NCI-H2227 (cell line): ENCODE results near the gene EFHC1.

ENCODE experiments used
- DNase-seq: peaks from one replicate; lab custom pipeline; 2025; ENCODE audit not compliant: unreplicated experiment; lab: John Stamatoyannopoulos, UW

The EFHC1 gene

DNA sequence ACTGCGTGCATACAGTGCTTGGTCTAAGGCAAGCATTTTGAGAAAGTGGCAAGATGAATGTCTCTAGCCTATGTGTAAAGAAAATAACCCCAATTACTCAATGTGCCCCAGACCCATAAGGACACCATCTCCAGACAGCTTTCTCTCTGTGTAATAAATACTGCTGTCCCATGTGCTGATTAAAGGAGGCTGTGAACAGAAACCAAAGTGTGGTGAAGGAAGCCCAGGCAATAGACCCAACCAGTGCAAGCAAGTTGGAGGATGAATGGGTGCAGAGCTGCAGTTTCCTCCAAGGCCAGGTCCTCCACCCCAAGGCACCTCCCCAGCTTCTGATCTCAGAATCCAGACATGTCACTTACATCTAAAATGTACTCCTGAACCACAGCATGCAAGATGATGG is 96.1 kb downstream of the EFHC1 start:
- no peak for DNase-seq

DNA sequence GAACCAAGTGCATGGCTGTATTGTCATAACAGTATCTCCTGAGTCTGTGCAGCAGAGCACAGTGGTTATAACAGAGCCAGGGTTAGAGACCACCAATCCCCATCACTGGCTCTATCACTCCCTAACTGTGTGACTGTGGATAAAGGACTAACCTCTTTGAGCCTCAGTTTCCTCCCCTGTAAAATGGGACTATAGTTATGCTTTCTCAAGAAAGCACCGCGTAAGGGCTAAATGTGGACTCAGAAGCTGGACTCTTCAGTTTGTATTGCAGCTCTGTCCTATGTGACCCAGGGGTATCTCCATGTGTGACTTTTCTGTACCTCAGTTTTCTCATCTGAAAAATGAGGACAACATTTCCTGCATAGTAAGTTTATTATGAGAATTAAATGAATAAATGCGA is 96.8 kb downstream of the EFHC1 start:
- DNase-seq, result no peak

DNA sequence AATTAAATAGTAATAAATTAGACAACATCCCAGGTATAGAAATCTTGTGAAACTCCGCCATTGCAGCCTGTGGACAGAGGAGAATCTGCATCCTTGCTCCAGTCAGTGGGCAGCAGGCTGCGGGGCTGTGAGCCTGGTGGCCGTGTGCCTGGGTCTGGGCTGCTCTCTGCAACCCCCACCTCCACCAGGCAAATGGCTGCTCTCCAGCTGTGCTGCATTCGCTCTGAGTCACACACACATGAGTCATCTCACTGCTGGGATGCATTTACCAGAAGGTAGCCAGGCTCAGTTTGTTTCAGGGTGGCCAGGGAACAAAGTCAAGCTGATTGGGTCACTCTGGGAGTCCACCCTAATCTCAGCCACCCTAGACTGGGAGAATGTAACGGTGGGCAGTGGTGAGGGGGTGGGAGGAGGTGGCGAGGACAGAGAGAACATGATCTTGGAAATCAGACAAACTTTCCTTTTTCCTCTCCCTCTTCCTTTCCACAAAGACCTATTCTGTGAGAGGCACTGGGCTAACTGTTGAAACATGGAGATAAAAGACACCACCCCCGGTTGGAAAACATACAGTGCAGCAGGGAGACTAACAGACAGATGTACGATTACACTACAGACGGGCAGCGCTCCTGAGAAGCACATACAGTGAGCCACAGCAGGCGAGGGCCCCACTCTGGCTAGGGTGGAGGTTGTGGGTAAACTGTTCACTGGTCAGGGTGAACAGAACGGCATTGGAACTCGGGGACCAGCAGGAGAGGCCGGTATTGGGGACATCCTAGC is 97.5 kb downstream of the EFHC1 start:
- DNase-seq, result peak; percentile 21

DNA sequence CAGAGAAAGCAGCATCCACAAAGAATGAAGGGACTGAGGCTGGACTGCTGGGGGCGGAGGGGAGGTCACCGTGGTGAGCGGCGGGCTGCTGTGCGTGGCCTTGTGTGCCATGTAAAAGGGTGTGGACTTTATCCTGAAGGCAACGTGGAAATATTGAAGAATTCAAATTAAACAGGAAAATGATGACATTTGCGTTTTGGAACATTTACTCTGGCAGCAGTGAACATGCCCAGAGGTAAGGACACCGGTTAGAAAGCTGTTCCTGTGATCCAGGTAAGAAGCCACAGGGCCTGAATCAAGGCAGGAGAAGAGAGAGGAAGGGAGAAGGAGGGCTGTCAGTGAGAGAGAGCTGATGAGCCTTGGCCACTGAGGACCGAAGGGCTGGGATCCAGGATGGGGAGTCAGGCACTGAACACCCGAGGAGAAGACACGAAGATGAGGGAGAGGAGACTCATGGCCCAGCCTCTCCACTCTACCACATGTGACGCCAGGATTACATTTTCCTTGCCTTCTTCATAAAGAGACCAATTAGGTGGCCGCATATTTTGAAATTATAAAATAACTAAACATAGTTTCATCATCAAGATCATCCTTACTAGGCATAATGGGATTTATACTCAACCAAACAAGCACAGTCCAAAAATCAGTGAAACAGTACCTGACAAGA is 98.3 kb downstream of the EFHC1 start:
- DNase-seq, result no peak

DNA sequence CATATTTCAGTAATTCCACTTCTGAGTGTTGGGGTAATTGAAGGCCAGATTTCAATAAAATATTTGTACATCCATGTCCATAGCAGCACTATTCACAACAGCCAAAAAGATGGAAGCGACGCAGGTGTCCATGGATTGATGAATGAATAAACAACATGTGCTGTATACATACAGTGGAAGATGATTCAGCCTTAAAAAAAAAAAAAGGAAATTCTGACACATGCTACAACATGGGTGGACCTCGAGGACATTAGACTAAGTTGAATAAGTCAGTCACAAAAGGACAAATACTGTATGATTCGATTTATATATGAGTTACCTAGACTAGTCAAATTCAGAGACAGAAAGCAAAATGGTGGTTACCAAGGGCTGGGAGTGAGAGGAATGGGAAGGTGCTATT is 99.5 kb downstream of the EFHC1 start:
- DNase-seq, result no peak

DNA sequence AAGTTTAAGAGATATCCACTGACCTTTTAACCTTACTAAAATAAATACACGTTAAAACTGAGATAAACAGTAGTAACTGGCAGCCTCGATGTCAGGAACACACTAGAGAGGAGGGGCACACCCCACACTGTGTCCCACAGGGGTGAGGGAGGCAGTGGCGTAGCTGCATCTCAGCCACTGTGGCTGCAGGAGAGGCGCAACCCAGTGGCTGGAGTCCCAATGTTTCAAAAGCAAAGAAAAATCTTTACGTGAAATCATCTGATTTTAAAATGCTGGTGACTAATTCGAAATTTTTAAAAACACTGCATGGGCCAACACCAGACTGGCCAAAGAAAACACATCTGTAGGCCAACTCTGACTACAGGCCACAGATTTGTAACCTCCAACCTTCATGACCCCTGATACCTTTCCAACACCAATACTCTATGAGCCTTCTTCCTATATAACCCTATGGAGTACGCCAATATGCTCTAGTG is 102.0 kb downstream of the EFHC1 start:
- no peak for DNase-seq

DNA sequence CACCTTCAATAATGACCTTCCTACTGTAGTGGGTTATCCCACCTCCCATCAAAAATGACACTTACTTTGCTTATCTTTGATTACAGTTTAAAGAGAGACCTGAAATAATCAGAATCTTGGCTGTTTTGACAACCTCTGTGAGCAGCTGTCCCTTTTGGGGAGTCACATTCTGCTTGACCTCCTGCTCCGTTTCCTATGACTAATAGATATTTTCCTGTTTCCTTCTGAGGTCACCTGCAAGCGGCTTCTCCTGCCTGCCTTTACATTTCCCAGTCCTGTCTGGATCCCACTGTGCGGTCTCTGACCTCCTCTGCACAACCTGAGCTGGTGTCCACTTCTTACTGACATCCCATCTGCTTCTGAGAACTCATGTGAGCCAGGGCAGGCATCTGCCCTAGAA is 102.5 kb downstream of the EFHC1 start:
- DNase-seq, result no peak

DNA sequence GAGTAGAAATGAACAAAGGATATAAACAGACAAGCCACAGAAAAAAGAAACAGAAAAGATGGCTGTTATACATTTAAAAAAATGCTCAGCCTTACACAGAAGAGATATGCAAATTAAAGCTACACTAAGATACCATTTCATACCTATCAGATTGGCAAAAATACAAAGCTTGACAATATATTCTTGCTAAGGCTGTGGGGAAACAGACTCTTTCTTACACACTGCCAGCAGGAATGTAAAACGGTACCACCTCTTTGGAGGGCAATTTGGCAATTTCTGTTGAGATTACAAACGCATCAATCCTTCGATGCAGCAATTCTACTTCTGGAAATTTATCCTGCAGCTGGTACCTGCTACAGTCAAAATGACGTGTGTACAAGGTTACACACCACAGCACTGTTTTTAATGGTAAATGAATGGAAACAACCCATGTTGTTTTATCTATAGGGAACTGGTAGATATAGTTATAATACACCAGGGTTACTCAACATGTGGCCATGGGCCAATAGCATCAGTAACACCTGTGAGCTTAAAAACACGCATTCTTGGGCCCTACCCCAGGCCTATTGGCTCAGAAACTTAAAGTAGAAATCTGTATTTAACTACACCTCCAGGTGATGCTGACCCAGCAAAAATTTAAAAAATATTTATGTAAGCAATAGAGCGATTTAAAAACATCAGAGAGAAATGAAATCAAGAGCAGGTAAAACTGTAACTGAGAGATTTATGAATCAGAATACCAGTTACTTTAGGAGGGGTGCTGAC is 103.4 kb downstream of the EFHC1 start:
- no peak for DNase-seq

DNA sequence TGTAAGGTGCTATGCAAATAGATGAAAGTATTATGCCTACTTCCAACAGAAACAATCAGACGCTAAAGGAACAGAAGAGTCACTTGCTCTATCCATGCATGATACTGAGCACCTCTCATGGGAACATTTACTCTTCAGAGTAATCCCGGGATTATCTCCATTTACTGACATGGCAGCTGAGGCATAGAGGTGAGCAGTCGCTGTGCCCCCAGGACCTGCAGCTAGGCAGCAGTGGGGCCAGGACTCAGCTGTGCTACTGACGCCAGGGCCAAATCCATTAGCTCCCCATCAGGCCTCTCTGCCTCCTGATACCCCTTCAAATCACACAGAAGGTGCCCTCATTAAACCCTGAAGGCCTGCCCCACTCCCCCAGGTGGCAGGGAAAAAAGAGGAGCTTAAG is 104.8 kb downstream of the EFHC1 start:
- no peak for DNase-seq

DNA sequence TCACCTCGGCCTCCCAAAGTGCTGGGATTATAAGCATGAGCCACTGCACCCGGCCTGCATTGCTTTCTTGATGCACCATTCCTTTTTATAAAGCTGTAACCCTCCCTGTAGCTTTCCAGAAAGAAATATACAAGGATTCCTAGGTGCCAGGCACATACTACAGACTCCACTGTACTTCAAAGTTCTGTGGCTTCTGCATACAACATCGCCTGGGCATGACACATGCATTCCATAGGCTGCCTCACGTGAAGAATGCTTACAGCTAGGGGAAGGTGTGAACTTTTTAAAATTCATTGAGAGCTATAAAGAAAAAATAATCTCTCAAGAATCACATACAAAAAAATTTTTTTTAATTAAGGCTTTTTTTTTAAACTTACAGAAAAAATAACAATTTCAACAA is 106.5 kb downstream of the EFHC1 start:
- DNase-seq, result no peak

DNA sequence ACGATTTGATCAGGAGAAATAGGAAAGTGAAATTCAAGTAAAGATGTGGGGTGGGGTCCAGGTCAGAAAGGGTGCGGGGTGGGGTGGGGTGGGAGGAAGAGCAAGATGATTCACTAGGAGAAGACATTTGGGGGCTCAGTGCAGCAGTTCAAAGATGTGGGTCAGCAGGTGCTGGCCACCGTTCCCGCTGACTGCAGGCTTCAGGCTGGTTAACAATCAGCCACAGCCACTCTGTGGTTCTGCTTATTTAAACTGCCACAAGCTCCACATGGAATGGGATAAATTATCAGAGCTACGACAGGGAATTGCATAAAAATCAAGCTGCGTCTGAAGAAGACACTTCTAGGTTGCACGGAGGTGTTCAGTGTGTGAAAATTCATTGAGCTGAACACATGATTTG is 107.3 kb downstream of the EFHC1 start:
- DNase-seq, result no peak

DNA sequence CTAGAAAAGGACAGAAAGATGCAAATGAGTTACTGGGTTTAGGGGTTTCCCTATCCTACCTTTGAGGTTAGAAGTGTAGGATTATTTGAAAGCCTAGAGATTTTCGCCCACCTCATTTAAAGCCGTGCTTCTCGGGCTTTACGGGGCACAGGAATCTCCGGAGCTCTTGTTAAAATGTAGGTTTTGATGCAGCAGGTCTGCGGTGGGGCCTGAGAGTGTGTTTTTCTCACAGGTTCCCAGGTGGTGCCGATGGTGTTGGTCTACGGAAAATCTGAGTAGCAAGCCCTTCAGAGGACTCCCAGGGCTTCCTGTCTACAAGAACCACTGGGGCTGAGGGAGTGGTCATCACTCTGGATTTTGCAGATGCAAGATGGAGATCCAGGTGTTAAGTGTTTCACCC is 109.2 kb downstream of the EFHC1 start:
- DNase-seq, result no peak

DNA sequence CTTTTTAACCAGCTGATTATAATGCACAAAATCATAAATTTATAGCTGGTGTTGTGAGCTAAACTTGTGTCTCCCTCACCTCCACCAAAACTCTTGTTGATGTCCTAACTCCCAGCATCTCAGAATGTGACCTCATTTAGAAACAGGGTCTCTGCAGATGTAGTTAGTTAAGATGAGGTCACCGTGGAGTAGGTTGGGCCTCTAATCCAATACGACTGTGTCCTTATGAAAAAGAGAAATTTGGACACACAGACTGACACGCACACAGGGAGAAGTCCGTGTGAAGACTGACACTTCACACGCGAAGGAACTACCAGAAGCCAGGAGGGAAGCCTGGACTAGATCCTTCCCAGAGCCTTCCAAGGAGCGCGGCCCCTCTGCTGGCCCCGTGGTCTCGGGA is 110.2 kb downstream of the EFHC1 start:
- DNase-seq, result no peak

DNA sequence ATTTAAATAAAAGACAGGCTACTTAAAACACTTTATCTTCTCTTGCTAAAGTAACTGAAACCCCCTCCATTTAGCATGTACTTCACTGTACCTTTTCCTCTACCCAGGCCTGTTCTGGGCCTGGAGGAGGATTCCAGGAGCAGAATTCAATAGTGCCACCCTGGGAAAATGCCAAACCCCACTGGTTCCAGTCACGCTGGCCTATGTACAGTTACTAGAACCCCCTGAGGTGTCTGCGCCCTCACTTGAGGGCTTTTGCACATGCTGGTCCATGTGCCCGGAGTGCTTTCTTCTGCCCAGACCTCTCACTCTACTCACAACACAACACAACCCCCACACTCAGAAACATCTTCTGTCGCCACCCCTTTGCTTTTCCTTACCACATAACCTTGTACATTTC is 111.3 kb downstream of the EFHC1 start:
- no peak for DNase-seq

DNA sequence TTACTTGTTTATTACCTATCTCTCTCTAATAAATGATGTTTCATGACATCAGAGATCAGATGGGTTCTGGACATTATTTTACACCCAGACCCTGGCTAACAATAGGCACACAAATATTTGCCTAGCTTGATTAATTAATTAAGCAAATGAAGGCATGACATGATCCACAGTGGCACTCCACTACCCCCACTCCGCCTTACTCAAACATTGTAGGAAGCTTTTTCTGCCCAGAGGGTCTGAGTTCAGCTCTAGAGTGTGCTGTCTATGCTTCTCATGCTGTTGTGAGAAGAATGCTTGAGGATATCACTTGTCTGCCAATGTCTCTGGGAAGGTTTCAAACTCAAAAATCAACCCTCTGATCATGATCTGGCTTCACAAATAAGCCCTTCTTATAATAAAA is 111.7 kb downstream of the EFHC1 start:
- no peak for DNase-seq

DNA sequence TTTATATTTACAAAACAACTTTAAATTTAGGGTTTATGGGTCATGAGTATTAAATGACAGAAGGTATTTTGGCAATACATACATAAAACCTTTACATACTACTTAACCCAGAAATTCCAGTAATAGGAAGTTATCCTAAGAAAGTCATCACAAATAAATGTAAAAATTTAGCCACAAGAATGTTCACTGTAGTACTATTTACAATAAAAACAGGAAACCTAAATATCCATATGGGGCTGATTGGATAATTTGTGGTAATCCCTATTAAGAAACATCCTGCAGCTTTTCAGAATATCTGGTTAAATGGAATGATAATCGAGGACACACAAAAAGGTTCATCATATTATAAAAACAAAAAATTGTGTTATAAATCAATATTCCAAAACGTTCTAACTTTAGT is 112.3 kb downstream of the EFHC1 start:
- no peak for DNase-seq

DNA sequence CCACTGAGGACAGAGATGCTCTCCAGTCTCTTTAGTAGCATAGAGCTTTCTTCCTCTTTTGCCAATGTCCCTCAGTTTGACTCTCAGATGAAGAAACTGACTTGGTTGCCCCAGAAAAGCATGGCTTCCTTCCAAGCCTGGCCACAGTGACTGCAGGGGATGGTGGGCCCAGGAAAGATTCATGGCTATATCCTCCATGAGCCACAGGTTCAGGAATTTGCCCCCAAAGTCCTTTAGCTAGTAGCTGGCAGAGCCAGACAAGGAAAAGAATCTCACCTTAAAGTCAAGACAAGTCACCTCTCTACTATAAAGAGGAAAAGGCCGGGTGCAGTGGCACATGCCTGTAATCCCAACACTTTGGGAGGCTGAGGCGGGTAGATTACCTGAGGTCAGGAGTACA is 113.3 kb downstream of the EFHC1 start:
- no peak for DNase-seq

DNA sequence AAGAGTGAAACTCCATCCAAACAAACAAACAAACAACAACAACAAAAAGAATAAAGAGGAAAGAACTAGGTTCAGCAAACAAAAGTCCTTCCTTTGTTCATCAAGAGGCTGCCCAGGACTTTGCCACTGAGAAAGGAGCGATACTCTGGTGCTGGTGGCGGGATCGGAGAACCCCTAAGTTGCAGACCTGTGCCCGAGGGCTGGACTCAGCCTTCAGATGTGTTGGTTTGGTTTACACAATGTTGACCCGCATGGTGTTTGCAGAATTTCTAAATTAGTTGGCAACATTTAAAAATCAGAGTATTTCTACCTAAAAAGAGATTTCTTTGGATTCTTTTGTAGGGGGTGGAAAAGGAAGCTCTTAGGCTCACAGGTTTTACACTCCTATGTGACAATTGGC is 114.2 kb downstream of the EFHC1 start:
- no peak for DNase-seq

DNA sequence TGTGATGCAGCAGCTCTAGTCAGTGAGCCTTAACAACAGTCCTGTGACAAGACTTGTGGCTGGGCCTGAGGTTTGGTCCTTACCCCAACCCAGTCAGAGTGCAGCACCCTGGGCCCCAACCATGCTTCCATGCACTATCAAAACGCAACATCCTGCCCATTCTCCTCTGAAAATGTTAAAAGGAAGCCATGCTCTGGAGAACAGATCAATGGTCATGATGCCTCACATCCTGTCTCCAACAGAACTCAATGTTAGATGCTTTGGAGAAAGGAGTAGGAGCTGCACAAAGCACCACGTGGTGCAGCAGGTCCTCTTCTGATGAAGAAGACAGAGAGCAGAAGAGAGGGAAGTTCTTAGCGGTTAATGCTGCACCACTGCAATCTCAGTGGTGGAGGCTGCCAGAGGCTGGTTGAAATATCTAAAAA is 114.8 kb downstream of the EFHC1 start:
- DNase-seq, result no peak

DNA sequence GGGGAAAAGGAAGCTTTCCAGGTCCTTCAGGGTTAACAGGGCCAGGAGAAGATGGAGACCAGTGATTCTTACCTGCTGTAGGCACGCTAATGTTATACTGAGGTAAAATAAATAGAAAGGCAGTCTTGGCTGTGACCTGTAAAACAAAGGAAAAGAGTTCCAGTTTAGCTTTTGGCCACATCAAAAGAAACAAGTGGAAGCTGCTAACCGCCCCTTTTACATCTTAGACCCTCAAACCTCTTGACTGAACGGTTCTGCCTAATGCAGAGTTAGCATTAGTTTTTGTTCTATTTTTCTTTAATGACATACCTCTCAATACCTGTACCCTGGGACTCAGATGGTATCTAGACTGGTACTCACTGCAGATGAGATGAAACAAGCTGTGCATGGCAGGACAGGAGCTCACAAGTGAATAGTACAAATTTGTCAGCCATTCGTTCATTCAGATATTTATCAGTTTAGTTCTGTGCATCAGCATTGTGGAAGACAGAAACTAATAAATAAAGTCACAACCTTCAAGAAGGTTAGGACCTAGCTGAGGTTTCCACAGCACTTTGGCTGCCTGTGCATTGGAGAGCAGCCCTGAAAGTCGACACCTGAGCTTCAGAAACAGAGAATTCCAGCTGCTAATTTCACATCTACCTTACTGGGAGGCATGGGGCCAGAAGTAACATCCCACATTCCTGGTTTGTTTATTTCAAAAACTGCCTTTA is 115.7 kb downstream of the EFHC1 start:
- DNase-seq, result no peak

DNA sequence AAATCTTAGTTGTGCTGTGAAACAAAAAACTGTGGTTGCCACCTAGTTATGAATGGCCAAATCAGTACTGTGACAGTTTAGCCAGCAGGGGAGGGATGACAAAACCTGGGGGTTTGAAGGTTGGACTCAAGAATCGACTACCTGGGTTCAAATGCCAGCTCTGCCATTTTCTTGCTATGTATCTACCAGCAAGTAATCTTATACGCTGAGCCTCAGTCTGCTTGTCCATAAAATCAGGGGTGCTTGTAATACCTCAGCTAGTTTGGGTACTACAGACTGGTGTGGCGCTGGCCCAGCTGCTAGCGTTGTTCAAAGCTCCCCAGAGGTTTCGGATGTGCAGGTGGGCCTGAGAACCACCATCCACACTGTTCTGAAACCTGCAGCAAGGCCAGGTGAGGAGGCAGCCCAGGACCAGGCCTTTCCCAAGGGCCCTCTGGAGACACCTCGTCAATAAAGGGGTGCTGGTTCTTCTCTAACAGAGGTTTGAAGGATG is 116.3 kb downstream of the EFHC1 start:
- DNase-seq, result no peak
